Esophagus squamous epithelium (tissue), 4 donors: ENCODE measurements around the gene ICA1L.

Experiments
- POLR2A ChIP-seq, 4 donors: fragments of 450-650 bp; IDR thresholded peaks; one replicate each; pipeline ENCODE4 v1.6.1; 2017; ENCODE audit warnings: antibody characterized with exemption in 4 of 4, mild to moderate bottlenecking in 4 of 4, moderate library complexity in 3 of 4
- TF ChIP-seq, protein P1 (sequence below), 6 experiments: fragments of 450-650 bp in 4 of 6; fragments of 200-600 bp in 2 of 6; sonication (generic) in 2 of 6; IDR thresholded peaks; one replicate each; pipeline ENCODE4 v1.5.1; 2016 to 2019; ENCODE audit warnings: antibody characterized with exemption in 6 of 6, mild to moderate bottlenecking in 4 of 6, moderate library complexity in 4 of 6

GRCh38 chr2:202758604-202759003, 113.0 kb downstream of the ICA1L start:
- TF ChIP-seq, protein P1, sequence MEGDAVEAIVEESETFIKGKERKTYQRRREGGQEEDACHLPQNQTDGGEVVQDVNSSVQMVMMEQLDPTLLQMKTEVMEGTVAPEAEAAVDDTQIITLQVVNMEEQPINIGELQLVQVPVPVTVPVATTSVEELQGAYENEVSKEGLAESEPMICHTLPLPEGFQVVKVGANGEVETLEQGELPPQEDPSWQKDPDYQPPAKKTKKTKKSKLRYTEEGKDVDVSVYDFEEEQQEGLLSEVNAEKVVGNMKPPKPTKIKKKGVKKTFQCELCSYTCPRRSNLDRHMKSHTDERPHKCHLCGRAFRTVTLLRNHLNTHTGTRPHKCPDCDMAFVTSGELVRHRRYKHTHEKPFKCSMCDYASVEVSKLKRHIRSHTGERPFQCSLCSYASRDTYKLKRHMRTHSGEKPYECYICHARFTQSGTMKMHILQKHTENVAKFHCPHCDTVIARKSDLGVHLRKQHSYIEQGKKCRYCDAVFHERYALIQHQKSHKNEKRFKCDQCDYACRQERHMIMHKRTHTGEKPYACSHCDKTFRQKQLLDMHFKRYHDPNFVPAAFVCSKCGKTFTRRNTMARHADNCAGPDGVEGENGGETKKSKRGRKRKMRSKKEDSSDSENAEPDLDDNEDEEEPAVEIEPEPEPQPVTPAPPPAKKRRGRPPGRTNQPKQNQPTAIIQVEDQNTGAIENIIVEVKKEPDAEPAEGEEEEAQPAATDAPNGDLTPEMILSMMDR (IDR thresholded peaks at IDR 0.05), result no peak
- TF ChIP-seq POLR2A (IDR thresholded peaks at IDR 0.05), result no peak
